HUDEP-2 (cell line): ENCODE results near the gene S100Z.
"Not testable (repeated sequence)": the region's sequence is repeated elsewhere in the genome, so short reads cannot be mapped to it uniquely, and the experiment has no call there.

Experiments used
- DNase-seq, 76 experiments: peaks; one replicate each; lab custom pipeline; 2025; ENCODE audit not compliant: unreplicated experiment in 76 of 76; lab: John Stamatoyannopoulos, UW

Gene S100Z

GRCh38 chr5:76867827-76868693, 18.2 kb downstream of the S100Z start:
- peak in 62 of 76 experiments; percentile 1 to 75 (median 49) for DNase-seq

DNA sequence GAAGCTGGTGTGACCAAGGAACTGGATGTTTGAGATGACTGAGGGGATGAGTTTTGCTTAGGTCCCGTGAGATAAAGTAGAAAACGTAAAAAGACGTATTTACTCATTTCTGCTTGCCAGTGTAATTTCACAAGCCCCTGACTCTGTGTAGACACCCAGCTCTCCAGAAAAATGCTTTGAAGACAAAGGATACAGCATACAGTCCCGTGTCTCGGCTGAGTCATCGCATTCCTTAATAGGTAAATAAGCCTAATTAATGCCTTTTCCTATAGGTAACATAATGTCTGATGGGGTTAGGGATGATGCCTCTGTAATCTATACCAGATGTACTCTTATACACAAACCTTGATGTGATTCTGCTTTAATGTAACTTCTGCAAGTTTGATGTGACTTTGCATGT, 20.2 kb downstream of the S100Z start:
- DNase-seq, result no peak

- peak in 3 of 76 experiments; percentile 5 to 23 (median 11) for DNase-seq
Observed at GRCh38 chr5:76874088-76874581, 24.3 kb downstream of the S100Z start.

DNA sequence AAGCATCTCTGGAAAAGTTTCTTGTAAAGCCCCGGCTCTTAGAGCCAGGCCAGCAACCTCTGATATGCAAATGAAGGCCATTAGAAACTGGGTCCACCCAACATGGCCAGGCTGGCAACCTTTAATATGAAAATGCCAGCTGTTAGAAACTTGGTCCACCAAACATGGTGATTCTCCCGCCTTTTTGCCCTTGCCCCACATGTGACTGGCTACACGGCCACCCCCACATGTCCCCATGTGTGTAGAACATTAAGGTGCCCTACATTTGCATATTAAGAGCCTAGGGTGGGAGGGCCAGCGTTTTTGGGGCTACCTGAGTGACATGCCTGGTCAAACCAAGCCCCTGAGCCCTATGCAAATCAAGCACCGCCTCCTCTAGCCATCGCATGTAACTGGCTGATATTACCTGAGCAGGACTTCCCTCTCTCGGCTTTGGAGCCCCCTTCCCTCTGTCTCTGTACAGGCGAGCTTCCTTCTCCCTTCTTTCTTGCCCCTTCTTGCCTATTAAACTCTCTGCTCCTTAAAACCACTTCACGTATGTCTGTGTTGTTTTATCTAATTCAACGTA, 39.0 kb downstream of the S100Z start:
- no peak for DNase-seq

GRCh38 chr5:76893294-76893693, 43.5 kb downstream of the S100Z start:
- DNase-seq, result no peak

DNA sequence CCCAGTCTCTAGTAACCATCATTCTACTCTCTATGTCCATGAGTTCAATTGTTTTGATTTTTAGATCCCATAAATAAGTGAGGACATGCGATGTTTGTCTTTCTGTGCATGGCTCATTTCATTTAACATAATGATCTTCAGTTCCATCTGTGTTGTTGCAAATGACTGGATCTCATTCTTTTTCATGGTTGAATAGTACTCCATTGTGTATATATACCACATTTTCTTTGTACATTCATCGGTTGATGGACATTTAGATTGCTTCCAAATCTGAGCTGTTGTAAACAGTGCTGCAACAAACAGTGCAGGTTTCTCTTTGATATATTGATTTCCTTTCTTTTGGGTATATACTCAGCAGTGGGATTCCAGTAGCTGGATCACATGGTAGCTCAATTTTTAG, 46.4 kb downstream of the S100Z start:
- DNase-seq, result no peak

- no peak for DNase-seq
Observed at GRCh38 chr5:76901522-76901921, 51.7 kb downstream of the S100Z start.

GRCh38 chr5:76908166-76908565, 58.4 kb downstream of the S100Z start:
- no peak for DNase-seq

DNA sequence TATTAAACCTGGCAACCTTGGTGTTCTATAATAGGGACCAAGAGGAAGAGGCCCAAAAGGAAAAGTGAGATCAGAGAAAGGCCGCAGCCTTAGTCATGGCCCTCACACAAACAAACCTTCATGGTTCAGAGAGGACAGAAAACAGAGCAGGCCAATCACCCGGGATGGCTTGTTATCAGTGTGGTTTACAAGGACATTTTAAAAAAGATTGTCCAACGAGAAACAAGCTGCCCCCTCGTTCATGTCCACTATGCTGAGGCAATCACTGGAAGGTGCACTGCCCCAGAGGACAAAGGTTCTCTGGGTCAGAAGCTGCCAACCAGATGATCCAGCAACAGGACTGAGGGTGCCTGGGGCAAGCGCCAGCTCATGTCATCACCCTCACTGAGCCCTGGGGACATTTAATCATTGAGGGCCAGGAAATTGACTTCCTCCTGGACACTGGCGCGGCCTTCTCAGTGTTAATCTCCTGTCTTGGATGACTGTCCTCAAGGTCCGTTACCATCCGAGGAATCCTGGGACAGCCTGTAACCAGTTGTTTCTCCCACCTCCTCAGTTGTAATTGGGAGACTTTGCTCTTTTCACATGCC, 60.6 kb downstream of the S100Z start:
- not testable (repeated sequence) for DNase-seq

DNA sequence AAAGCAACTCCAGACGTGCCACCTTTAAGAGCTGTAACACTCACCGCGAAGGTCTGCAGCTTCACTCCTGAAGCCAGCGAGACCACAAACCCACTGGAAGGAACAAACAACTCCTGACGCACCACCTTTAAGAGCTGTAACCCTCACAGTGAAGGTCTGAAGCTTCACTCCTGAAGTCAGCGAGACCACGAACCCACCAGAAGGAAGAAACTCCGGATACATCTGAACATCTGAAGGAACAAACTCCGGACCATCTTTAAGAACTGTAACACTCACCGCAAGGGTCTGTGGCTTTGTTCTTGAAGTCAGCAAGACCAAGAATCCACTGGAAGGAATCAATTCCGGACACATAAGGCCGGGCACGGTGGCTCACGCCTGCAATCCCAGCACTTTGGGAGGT, 64.9 kb downstream of the S100Z start:
- not testable (repeated sequence) for DNase-seq

- DNase-seq, result no peak
Observed at GRCh38 chr5:76918539-76918938, 68.7 kb downstream of the S100Z start.

DNA sequence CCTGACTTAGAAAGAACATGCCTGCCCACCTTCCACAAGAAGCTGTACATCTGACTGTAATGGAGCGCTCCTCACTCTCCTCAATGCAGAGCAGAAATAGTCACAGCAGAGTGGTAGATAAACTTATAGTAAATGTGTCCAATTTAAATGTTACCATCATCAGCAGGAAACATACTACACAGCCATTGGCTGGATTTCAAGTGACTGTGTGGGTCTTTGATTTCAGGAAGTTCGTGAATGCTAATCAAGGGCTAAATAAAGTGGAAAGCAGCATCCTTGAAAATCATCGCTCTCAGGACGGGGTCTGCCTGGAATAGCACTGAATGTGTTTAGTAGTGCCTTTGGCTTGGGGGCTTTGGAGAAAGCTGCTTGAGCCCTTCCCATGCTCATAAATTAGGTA, 70.7 kb downstream of the S100Z start:
- DNase-seq, result no peak

DNA sequence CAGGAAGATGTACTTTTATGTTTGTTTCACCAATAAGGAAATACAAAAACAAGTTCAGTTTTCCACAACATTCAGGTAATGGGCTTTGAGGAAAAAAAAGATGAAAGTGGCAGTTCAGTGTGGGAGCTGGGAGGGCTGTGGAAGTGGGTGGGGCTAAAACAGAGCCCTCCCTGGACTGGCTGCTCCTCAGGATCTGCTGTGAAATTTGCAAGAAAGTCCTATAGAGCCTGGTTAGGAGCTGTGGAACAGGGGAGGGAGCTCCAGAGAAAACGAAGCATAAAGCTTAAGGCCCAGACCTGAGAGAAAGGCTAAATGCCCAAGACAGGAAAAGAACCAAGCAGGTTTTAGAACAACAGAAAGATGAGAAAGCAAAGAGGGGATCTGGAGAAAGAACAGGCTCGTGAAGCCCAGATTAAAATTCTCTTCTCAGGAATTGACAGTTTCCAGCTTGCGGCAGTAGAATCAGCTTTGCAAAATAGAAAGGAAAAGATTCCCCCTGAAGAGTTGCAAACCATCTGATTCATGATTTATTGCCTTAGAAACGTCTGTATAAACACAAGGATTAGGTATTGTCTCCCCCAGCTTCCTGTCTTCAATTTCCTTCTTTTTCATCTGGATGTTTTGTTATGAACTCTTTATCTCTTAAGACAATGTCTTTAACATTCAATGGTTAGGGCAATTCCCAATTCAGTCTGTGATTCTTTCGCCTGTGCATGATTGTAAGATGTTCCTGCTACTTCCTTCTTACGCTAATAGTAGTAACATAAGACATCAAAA, 76.7 kb downstream of the S100Z start:
- no peak for DNase-seq

DNA sequence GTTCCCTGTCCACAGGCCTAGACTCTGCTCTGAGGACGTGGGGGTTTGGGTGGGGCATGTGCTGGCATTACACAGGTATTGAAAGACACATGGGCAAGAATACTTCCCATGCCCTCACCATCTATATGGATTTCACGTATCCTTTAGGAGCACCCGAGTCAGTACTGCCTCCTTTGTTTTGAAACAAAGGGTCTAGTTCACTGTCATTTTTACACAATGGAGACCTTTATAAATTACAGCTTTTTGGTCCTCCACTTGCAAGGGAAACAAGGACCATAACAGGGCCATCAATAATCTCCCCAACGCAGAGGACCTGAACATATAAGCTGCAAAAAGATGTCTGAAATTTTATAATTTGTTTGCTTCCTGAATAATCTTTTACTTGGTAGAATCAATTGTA, 78.1 kb downstream of the S100Z start:
- DNase-seq, result no peak

DNA sequence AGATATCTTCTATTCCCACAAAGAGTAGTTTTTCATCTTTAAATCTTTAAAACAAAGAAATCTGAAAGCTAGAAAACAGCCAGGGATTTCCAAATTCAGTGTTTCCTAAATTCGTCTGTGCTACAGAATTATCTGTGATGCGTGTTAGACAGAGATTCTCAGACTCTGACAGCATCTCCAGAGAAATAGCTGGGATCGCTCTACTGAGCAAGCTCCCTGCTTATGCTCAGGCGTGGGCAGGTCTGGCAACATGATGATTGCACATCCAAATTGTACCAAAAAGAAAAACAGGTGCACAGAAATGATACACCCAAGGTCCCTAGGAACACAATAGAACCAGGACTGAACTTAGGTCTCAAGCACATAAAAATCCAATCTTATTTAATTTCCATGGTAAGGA, 80.3 kb downstream of the S100Z start:
- no peak for DNase-seq

DNA sequence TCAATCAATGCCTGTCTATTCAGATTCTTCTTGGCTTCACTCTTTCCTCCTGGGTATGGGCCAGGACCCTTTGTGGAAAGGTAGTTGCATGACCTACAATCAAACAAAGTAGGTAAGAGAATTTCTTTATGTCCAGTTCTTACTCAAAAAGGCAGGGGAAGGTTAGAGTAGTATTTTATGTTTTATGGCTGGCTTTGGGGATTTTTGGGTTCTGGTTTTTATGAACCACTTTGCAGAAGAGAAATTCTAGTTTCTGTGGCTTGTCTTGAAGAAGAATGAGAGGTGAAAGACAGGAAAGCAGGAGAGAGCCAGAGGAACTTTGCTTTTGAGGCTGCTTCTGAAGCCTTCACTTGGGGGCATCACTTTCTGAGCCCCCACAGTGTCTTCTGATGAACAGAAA, 88.4 kb downstream of the S100Z start:
- DNase-seq, result no peak

GRCh38 chr5:76941000-76941399, 91.2 kb downstream of the S100Z start:
- no peak for DNase-seq

DNA sequence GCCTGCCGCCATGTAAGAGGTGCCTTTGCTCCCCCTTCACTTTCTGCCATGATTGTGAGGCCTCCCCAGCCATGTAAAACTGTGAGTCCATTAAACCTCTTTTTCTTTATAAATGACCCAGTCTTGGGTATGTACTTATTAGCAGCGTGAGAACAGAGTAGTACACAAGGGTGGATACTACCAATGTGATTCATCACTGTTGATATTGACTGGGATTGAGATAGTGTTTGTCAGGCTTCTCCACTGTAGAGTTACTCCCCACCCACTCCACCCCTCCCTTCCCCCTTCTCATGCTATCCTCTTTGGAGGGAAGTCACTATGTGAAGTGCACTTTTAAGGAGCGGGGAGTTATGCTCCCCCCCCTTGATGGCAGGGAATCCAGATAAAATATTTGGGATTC, 91.6 kb downstream of the S100Z start:
- peak in 55 of 76 experiments; percentile 5 to 74 (median 34) for DNase-seq

GRCh38 chr5:76942581-76942980, 92.8 kb downstream of the S100Z start:
- DNase-seq, result peak in 5 of 76 experiments; percentile 3 to 18 (median 13)

DNA sequence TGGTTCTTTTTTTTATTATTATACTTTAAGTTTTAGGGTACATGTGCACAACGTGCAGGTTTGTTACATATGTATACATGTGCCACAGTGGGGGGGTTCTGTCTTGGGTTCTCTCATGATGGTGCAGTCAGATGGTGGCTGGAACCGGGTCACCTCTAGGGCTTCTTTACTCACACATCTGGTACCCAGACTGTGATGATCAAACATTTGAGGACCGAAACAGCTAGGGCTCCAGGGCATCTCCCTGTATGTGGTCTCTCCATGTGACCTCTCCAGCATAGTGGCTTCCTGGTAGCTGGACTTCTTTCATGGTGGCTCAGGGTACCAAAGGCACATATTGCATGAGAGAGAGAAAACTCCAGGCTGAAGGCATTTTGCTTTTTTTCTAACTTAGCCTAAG, 93.2 kb downstream of the S100Z start:
- no peak for DNase-seq

DNA sequence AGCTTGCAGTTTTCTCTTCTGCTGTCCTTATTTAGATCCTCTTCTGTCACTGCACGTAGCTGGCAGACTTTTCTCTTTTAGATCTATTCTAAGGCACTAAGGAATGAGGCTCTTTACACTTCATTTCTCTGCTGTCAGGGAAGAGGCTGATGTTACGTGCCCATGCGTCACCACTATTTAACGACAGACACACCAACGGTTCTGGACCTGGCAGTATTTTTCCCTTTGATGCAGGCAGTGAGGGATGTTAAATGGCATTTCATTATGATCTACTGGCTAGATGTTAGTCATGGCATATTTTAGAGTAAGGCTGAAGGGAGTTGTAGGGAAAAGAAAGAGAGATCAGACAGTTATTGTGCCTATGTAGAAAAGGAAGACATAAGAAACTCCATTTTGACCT, 94.8 kb downstream of the S100Z start:
- DNase-seq, result no peak
